ENCODE results near the gene WBP2.

GRCh38 chr17:75826561-75827307, 28.4 kb downstream of the WBP2 start:
- TF ChIP-seq EZH2 (optimal IDR thresholded peaks at IDR 0.05; ENCODE audit: low read depth, low read length) (no peak), EZH2phosphoT487 (IDR thresholded peaks at IDR 0.05; ENCODE audit: low read length) (no peak)
- TF ChIP-seq, protein P1, sequence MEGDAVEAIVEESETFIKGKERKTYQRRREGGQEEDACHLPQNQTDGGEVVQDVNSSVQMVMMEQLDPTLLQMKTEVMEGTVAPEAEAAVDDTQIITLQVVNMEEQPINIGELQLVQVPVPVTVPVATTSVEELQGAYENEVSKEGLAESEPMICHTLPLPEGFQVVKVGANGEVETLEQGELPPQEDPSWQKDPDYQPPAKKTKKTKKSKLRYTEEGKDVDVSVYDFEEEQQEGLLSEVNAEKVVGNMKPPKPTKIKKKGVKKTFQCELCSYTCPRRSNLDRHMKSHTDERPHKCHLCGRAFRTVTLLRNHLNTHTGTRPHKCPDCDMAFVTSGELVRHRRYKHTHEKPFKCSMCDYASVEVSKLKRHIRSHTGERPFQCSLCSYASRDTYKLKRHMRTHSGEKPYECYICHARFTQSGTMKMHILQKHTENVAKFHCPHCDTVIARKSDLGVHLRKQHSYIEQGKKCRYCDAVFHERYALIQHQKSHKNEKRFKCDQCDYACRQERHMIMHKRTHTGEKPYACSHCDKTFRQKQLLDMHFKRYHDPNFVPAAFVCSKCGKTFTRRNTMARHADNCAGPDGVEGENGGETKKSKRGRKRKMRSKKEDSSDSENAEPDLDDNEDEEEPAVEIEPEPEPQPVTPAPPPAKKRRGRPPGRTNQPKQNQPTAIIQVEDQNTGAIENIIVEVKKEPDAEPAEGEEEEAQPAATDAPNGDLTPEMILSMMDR (IDR thresholded peaks at IDR 0.05; ENCODE audit: low read length): no peak

All from MM.1S (cell line).